22Rv1 (cell line): ENCODE measurements around the gene DOCK3.

Experiments
- H3K27ac ChIP-seq: fragments of 450-650 bp; 2 replicates; pipeline ENCODE4 v1.5.1; 2017
- CTCF ChIP-seq: fragments of 450-650 bp; IDR thresholded peaks from 2 replicates; pipeline ENCODE4 v1.5.1; 2017; ENCODE audit warnings: mild to moderate bottlenecking
- ZFX ChIP-seq: fragments of 450-650 bp; IDR thresholded peaks from 2 replicates; pipeline ENCODE4 v1.6.1; 2017; ENCODE audit warnings: antibody characterized with exemption, borderline replicate concordance

DOCK3 gene

GRCh38 chr3:51137715-51138114 is 463.0 kb downstream of the DOCK3 start:
- H3K27ac ChIP-seq = no peak overlapping the region
- TF ChIP-seq ZFX = no peak
- TF ChIP-seq CTCF = no peak

- H3K27ac ChIP-seq = no peak overlapping the region
- TF ChIP-seq ZFX (no peak), CTCF (no peak)
Measured at GRCh38 chr3:51139616-51140015, 464.9 kb downstream of the DOCK3 start.

- TF ChIP-seq ZFX = no peak
- TF ChIP-seq CTCF = no peak
Measured at GRCh38 chr3:51141573-51141972, 466.8 kb downstream of the DOCK3 start.

GRCh38 chr3:51145811-51146585 is 471.3 kb downstream of the DOCK3 start:
- TF ChIP-seq ZFX (no peak), CTCF (no peak)
- no peak overlapping the region for H3K27ac ChIP-seq

More at GRCh38 chr3:51141573-51141972, 466.8 kb downstream of the DOCK3 start:
- no peak overlapping the region for H3K27ac ChIP-seq

GRCh38 chr3:51146781-51147180 is 472.1 kb downstream of the DOCK3 start:
- TF ChIP-seq ZFX (no peak), CTCF (no peak)
- no peak overlapping the region for H3K27ac ChIP-seq

GRCh38 chr3:51156147-51156546 is 481.4 kb downstream of the DOCK3 start:
- TF ChIP-seq CTCF = no peak
- H3K27ac ChIP-seq = no peak overlapping the region

- no peak overlapping the region for H3K27ac ChIP-seq
- TF ChIP-seq CTCF (no peak), ZFX (no peak)
Measured at GRCh38 chr3:51163051-51163450, 488.3 kb downstream of the DOCK3 start.
